Progenitor cell of endocrine pancreas (in vitro differentiated cells): ENCODE measurements around the gene MAVS. TPM values are rescaled to one million over a fixed set of nuclear protein-coding genes. Genes with fewer than 3 reads are reported as not detected.

ENCODE experiments used
- DNase-seq: peaks from one replicate; pipeline ENCODE4 v3.0.0; 2021; ENCODE audit warnings: low spot score; ENCODE audit not compliant: unreplicated experiment
- H3K27ac Mint-ChIP-seq: 2 replicates; pipeline ENCODE4 v1.8.0; 2021; ENCODE audit warnings: mild to moderate bottlenecking, moderate library complexity, mixed read lengths
- H3K27me3 Mint-ChIP-seq: 2 replicates; pipeline ENCODE4 v1.8.0; 2021; ENCODE audit warnings: mixed read lengths
- H3K36me3 Mint-ChIP-seq: 2 replicates; pipeline ENCODE4 v1.8.0; 2022; ENCODE audit warnings: mixed read lengths; ENCODE audit not compliant: insufficient read depth
- H3K4me1 Mint-ChIP-seq: 2 replicates; pipeline ENCODE4 v1.8.0; 2021; ENCODE audit warnings: low read depth, mixed read lengths
- H3K4me3 Mint-ChIP-seq: 2 replicates; pipeline ENCODE4 v1.8.0; 2021; ENCODE audit warnings: low read depth, mild to moderate bottlenecking, moderate library complexity, mixed read lengths
- H3K9me3 Mint-ChIP-seq: 2 replicates; pipeline ENCODE4 v1.8.0; 2021; ENCODE audit warnings: low read depth, mixed read lengths
- total RNA-seq: library from RNA; stranded (reverse); gene quantifications from 2 replicates; pipeline ENCODE4 v1.2.1, GENCODE V29; 2021
- TF ChIP-seq, protein P1 (sequence below): fragments of 200-600 bp; sonication (generic); IDR thresholded peaks from one replicate; pipeline ENCODE4 v1.5.0; 2021; ENCODE audit warnings: antibody characterized with exemption, mild to moderate bottlenecking; ENCODE audit not compliant: unreplicated experiment

MAVS gene
- total RNA-seq, 1 donor from 2014 or later: 43.8 TPM

GRCh38 chr20:3811467-3812258 is 35.0 kb upstream of the MAVS start:
- DNase-seq: no peak
- no peak overlapping the region for H3K4me3 Mint-ChIP-seq
- H3K4me1 Mint-ChIP-seq: peaks cover 7% of the 10 kb centered on the region
- TF ChIP-seq, protein P1, sequence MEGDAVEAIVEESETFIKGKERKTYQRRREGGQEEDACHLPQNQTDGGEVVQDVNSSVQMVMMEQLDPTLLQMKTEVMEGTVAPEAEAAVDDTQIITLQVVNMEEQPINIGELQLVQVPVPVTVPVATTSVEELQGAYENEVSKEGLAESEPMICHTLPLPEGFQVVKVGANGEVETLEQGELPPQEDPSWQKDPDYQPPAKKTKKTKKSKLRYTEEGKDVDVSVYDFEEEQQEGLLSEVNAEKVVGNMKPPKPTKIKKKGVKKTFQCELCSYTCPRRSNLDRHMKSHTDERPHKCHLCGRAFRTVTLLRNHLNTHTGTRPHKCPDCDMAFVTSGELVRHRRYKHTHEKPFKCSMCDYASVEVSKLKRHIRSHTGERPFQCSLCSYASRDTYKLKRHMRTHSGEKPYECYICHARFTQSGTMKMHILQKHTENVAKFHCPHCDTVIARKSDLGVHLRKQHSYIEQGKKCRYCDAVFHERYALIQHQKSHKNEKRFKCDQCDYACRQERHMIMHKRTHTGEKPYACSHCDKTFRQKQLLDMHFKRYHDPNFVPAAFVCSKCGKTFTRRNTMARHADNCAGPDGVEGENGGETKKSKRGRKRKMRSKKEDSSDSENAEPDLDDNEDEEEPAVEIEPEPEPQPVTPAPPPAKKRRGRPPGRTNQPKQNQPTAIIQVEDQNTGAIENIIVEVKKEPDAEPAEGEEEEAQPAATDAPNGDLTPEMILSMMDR: no peak
- H3K27ac Mint-ChIP-seq: no peak overlapping the region
- no peaks in the 10 kb centered on the region for H3K9me3 Mint-ChIP-seq
- H3K27me3 Mint-ChIP-seq: peaks cover 10% of the 10 kb centered on the region
- no peaks in the 10 kb centered on the region for H3K36me3 Mint-ChIP-seq

- no peak overlapping the region for H3K4me3 Mint-ChIP-seq
- H3K27me3 Mint-ChIP-seq: peaks cover 11% of the 10 kb centered on the region
- TF ChIP-seq, protein P1: no peak
- H3K9me3 Mint-ChIP-seq: no peaks in the 10 kb centered on the region
- H3K36me3 Mint-ChIP-seq: no peaks in the 10 kb centered on the region
- no peak for DNase-seq
- H3K4me1 Mint-ChIP-seq: peaks cover 3% of the 10 kb centered on the region
- H3K27ac Mint-ChIP-seq: no peak overlapping the region
These were observed 34.4 kb upstream of the MAVS start for GRCh38 chr20:3812259-3812681.

DNA sequence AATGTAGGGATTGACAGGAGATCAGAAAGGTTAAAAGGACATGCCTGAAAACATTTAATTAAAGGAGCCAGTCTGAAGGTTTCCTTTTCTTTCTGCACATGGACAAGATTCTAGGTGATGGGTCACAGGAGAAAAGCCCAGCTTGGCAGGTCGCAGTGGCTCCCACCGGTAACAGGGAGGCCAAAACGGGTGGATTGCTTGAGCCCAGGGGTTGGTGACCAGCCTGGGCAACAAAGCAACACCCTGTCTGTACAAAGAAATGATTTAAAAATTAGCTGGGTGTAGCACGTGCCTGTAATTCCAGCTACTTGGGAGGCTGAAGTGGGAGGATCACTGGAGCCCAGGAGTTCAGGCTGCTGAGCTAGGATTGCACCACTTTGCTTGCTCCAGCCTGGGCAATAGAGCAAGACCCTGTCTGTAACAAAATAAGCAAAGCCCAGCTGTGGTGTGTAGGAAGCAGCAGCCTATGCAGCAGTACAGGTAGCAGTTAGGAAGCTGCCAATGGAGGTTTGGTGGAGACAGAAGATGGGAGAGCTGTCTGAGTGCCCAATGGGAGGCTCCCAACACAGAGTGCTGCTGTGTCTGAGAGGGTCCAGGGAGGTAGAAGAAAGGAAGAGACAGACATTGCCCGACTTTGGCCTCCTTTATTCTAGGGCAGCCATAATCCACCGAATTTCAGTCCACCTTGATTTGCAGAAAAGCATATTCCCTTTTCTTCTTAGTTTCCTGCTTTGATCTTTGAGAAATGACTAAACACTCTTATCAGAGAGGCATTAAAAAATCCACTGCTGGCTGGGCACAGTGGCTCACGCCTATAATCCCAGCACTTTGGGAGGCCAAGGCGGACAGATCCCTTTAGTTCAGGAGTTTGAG is 33.4 kb upstream of the MAVS start:
- TF ChIP-seq, protein P1: no peak
- DNase-seq: no peak
- Mint-ChIP-seq H3K27ac (no peak overlapping the region), H3K27me3 (peaks cover 11% of the 10 kb centered on the region), H3K36me3 (no peaks in the 10 kb centered on the region), H3K4me3 (no peak overlapping the region), H3K9me3 (no peaks in the 10 kb centered on the region), H3K4me1 (no peaks in the 10 kb centered on the region)

- DNase-seq: no peak
- TF ChIP-seq, protein P1: no peak
- peaks cover 11% of the 10 kb centered on the region for H3K27me3 Mint-ChIP-seq
- H3K9me3 Mint-ChIP-seq: no peaks in the 10 kb centered on the region
- H3K36me3 Mint-ChIP-seq: no peaks in the 10 kb centered on the region
- no peak overlapping the region for H3K4me3 Mint-ChIP-seq
- no peak overlapping the region for H3K27ac Mint-ChIP-seq
- H3K4me1 Mint-ChIP-seq: peaks cover 2% of the 10 kb centered on the region
These were observed 32.6 kb upstream of the MAVS start for GRCh38 chr20:3813848-3814581.

- Mint-ChIP-seq H3K36me3 (no peaks in the 10 kb centered on the region), H3K9me3 (no peaks in the 10 kb centered on the region), H3K27ac (no peak overlapping the region), H3K27me3 (peaks cover 11% of the 10 kb centered on the region), H3K4me1 (peaks cover 6% of the 10 kb centered on the region), H3K4me3 (no peak overlapping the region)
- DNase-seq: no peak
- TF ChIP-seq, protein P1: no peak
These were observed 31.6 kb upstream of the MAVS start for GRCh38 chr20:3814928-3815495.
